Left ventricle myocardium inferior (tissue), 1 donor: Measurements from ENCODE around the gene KLRC4. TPM values are rescaled to one million over a fixed set of nuclear protein-coding genes. Genes with fewer than 3 reads are reported as not detected.

Experiments used
- DNase-seq: peaks from one replicate; pipeline ENCODE4 v3.0.0-alpha.2; 2020
- H3K27ac ChIP-seq: fragments of 200-600 bp; replicated peaks from 2 replicates; pipeline ENCODE4 v1.8.0; 2021
- H3K27me3 ChIP-seq: fragments of 200-600 bp; 2 replicates; pipeline ENCODE4 v1.8.0; 2021; ENCODE audit warnings: low read depth
- H3K36me3 ChIP-seq: fragments of 200-600 bp; 2 replicates; pipeline ENCODE4 v1.8.0; 2021
- H3K4me1 ChIP-seq: fragments of 200-600 bp; 2 replicates; pipeline ENCODE4 v1.8.0; 2021
- H3K4me3 ChIP-seq: fragments of 200-600 bp; 2 replicates; pipeline ENCODE4 v1.8.0; 2021; ENCODE audit warnings: mild to moderate bottlenecking, moderate library complexity
- H3K9me3 ChIP-seq: fragments of 200-600 bp; replicated peaks from 2 replicates; pipeline ENCODE4 v1.8.0; 2021
- intact Hi-C: fragments of 100-400 bp; cut with micrococcal nuclease; formaldehyde crosslinking; loops from one replicate; pipeline ENCODE4 v1.11.0; 2022
- total RNA-seq: library from RNA; stranded (reverse); fragmentation: NEBNext Ultra II Directional; extraction: Animal tissue kit (Norgen Biotek cat#: 25700); gene quantifications from one replicate; pipeline ENCODE4 v1.2.1, GENCODE V29; 2021
- TF ChIP-seq, protein P1 (sequence below): fragments of 200-600 bp; IDR thresholded peaks from 2 replicates; pipeline ENCODE4 v1.8.0; 2021; ENCODE audit warnings: antibody characterized with exemption, mild to moderate bottlenecking, borderline replicate concordance
- donor health status: DM: no; HTN: yes; CAD: no; lungs with severe emphysema.

KLRC4 gene
- total RNA-seq, 1 donor from 2014 or later = not detected

DNA sequence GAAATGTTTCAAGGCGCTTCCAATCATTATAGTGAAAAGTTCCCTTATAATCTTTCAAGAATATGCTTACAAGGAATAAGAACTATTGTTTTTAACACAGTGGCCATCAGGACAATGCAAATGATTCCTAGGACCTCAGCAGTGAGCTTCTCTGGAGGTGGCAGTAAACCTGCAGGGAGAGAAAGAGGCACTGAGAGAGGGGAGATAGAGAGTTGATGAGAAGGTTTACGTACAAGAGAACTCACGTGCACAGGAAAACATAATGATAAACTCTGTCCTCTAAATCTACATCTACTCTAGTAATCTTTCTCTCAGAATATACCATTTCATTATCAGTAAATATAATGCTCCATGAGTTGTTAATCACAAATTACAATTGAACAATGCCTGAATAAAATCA lies 715 bp downstream of the KLRC4 start:
- Histone ChIP-seq H3K36me3 (no peaks in the 10 kb centered on the region), H3K27ac (no peak overlapping the region), H3K4me1 (no peaks in the 10 kb centered on the region), H3K4me3 (no peak overlapping the region), H3K9me3 (peaks cover 9% of the 10 kb centered on the region), H3K27me3 (peaks cover 4% of the 10 kb centered on the region)
- DNase-seq = no peak
- TF ChIP-seq, protein P1, sequence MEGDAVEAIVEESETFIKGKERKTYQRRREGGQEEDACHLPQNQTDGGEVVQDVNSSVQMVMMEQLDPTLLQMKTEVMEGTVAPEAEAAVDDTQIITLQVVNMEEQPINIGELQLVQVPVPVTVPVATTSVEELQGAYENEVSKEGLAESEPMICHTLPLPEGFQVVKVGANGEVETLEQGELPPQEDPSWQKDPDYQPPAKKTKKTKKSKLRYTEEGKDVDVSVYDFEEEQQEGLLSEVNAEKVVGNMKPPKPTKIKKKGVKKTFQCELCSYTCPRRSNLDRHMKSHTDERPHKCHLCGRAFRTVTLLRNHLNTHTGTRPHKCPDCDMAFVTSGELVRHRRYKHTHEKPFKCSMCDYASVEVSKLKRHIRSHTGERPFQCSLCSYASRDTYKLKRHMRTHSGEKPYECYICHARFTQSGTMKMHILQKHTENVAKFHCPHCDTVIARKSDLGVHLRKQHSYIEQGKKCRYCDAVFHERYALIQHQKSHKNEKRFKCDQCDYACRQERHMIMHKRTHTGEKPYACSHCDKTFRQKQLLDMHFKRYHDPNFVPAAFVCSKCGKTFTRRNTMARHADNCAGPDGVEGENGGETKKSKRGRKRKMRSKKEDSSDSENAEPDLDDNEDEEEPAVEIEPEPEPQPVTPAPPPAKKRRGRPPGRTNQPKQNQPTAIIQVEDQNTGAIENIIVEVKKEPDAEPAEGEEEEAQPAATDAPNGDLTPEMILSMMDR = no peak
- intact Hi-C loops = no loop called here

DNA sequence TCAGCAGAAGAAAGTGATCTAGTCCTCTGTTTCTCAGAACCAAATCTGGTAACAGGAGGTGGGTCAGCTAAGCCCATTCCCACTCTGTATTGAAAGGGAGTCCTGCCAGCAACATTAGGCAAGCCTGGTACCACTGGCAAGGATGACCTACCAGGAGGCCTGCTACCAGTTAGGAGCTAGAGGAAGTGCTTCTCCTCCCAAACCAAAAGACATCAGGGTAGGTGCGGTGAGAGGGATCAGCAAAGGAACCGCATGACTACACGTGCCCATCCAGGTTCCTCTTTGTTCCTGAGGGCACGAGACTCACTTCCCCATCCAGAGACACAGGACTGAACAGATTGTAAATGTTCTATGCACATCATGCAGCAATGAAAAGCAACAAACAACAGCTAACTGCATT lies 2.8 kb downstream of the KLRC4 start:
- no peak for DNase-seq
- intact Hi-C loops = no loop called here
- Histone ChIP-seq H3K9me3 (peaks cover 9% of the 10 kb centered on the region), H3K27me3 (peaks cover 4% of the 10 kb centered on the region), H3K36me3 (no peaks in the 10 kb centered on the region), H3K4me1 (no peaks in the 10 kb centered on the region), H3K4me3 (no peak overlapping the region), H3K27ac (no peak overlapping the region)
- TF ChIP-seq, protein P1 = no peak

DNA sequence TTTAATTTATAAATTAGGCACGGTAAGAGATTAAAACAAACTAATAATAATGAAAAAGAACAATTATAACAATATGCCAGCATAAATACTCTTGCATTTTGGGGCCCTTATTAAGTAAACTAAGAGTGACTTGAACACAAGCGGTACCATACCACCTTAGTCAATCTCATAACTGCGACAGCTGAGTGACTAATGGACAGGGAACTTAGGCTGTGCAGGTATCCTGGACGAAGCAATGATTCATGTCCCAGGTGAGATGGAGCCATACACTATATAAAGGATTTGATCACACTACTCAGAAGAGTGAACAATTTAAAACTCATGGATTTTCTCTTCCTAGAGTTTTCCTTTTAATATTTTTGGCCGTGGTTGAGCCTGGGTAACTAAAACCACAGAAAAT lies 4.3 kb downstream of the KLRC4 start:
- Histone ChIP-seq H3K27ac (no peak overlapping the region), H3K36me3 (no peaks in the 10 kb centered on the region), H3K9me3 (peaks cover 9% of the 10 kb centered on the region), H3K4me1 (no peaks in the 10 kb centered on the region), H3K4me3 (no peak overlapping the region), H3K27me3 (no peaks in the 10 kb centered on the region)
- TF ChIP-seq, protein P1 = no peak
- DNase-seq = no peak
- intact Hi-C loops = no loop called here

DNA sequence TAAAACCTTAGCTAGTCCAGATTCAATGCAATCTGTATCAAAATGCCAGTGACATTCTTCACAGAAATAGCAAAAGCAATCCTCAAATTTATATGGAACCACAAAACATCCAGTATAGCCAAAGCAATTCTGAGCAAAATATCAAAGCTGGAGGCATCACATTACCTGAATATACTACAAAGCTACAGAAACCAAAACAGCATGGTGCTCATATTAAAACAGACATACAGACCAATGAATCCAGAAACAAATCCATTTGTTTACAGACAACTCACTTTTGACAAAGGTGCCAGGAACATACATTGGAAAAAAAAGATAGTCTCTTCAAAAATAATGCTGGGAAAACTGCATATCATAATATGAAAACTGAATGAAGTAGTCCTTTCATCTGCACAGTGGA lies 4.8 kb downstream of the KLRC4 start:
- H3K36me3 ChIP-seq = no peaks in the 10 kb centered on the region
- no peak for DNase-seq
- H3K9me3 ChIP-seq = peaks cover 9% of the 10 kb centered on the region
- H3K27me3 ChIP-seq = no peaks in the 10 kb centered on the region
- H3K4me1 ChIP-seq = no peaks in the 10 kb centered on the region
- H3K27ac ChIP-seq = no peak overlapping the region
- no peak overlapping the region for H3K4me3 ChIP-seq
- TF ChIP-seq, protein P1 = no peak
- intact Hi-C loops = no loop called here

DNA sequence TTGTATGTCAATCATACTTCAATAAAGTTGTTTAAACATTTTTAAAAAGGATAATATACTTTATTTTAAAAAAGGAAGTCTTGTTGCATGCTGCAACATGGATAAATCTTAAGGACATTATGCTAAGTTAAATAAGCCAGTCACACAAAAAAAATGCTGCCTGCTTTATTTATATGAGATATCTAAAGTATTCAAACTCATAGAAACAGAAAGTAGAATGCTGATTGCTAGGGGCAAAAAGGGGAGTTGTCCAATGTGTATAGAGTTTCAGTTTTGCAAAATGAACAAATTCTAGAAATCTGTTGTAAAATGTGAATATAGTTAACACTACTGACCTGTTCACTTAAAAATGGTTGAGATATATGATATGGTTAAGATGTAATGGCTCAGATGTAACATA lies 8.7 kb downstream of the KLRC4 start:
- Histone ChIP-seq H3K27me3 (no peaks in the 10 kb centered on the region), H3K9me3 (peaks cover 9% of the 10 kb centered on the region), H3K4me1 (no peaks in the 10 kb centered on the region), H3K36me3 (no peaks in the 10 kb centered on the region), H3K4me3 (no peak overlapping the region), H3K27ac (no peak overlapping the region)
- no peak for DNase-seq
- intact Hi-C loops = no loop called here
- TF ChIP-seq, protein P1 = no peak

DNA sequence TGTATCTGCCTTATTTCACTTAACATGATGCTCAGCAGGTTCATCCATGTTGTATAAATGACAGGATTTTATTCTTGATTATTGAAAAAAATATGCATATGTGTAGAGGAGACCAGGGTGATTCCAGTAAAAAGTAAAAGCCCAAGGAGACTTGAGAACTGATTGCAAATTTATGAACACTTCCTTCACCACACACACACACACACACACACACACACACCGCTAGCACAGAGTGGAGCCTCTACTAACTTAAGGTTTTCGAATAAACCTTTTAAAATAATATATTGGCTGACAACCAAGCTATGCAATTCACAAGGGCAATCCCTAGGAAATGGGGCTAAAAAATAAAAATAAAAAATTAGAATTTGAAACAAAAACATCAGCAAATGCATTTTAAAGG lies 11.4 kb downstream of the KLRC4 start:
- H3K27ac ChIP-seq = no peak overlapping the region
- H3K36me3 ChIP-seq = no peaks in the 10 kb centered on the region
- H3K9me3 ChIP-seq = no peaks in the 10 kb centered on the region
- no peak overlapping the region for H3K4me3 ChIP-seq
- H3K27me3 ChIP-seq = no peaks in the 10 kb centered on the region
- no peak for DNase-seq
- TF ChIP-seq, protein P1 = no peak
- peaks cover under 1% of the 10 kb centered on the region for H3K4me1 ChIP-seq
- intact Hi-C loops = no loop called here
